ENCODE measurements around the gene CBFA2T3.
"Not testable (repeated sequence)": the region's sequence is repeated elsewhere in the genome, so short reads cannot be mapped to it uniquely, and the experiment has no call there.

The CBFA2T3 gene

GRCh38 chr16:88893127-88893968 is 83.7 kb downstream of the CBFA2T3 start:
- TF ChIP-seq CTCF (IDR thresholded peaks at IDR 0.05; ENCODE audit: low read depth, low read length, missing control alignments), result no peak
- H3K4me3 ChIP-seq (ENCODE audit: low read depth, low read length), result no peak overlapping the region
- DNase-seq (ENCODE audit: low read depth), result no peak
- in situ Hi-C loops (cut with HindIII; ENCODE audit: low sequenced_read_pairs), result no loop called here

- H3K4me3 ChIP-seq (ENCODE audit: low read depth, low read length), result no peak overlapping the region
- in situ Hi-C loops (cut with HindIII; ENCODE audit: low sequenced_read_pairs), result no loop called here
- no peak for DNase-seq (ENCODE audit: low read depth)
- TF ChIP-seq CTCF (IDR thresholded peaks at IDR 0.05; ENCODE audit: low read depth, low read length, missing control alignments), result no peak
Measured at GRCh38 chr16:88892065-88892464, 84.9 kb downstream of the CBFA2T3 start.

GRCh38 chr16:88891083-88891482 is 85.9 kb downstream of the CBFA2T3 start:
- DNase-seq (ENCODE audit: low read depth), result no peak
- H3K4me3 ChIP-seq (ENCODE audit: low read depth, low read length), result no peak overlapping the region
- TF ChIP-seq CTCF (IDR thresholded peaks at IDR 0.05; ENCODE audit: low read depth, low read length, missing control alignments), result no peak
- in situ Hi-C loops (cut with HindIII; ENCODE audit: low sequenced_read_pairs), result no loop called here

GRCh38 chr16:88889702-88890352 is 87.2 kb downstream of the CBFA2T3 start:
- H3K4me3 ChIP-seq (ENCODE audit: low read depth, low read length); DNase-seq (ENCODE audit: low read depth); in situ Hi-C loops (cut with HindIII; ENCODE audit: low sequenced_read_pairs): not testable (repeated sequence)

- TF ChIP-seq CTCF (IDR thresholded peaks at IDR 0.05; ENCODE audit: low read depth, low read length, missing control alignments), result no peak
- no peak for DNase-seq (ENCODE audit: low read depth)
- in situ Hi-C loops (cut with HindIII; ENCODE audit: low sequenced_read_pairs), result no loop called here
Measured at GRCh38 chr16:88888461-88889387, 88.3 kb downstream of the CBFA2T3 start.

GRCh38 chr16:88888057-88888456 is 89.0 kb downstream of the CBFA2T3 start:
- in situ Hi-C loops (cut with HindIII; ENCODE audit: low sequenced_read_pairs), result no loop called here
- no peak for TF ChIP-seq CTCF (IDR thresholded peaks at IDR 0.05; ENCODE audit: low read depth, low read length, missing control alignments)
- no peak for DNase-seq (ENCODE audit: low read depth)
- no peak overlapping the region for H3K4me3 ChIP-seq (ENCODE audit: low read depth, low read length)

More at GRCh38 chr16:88888461-88889387, 88.3 kb downstream of the CBFA2T3 start:
- no peak overlapping the region for H3K4me3 ChIP-seq (ENCODE audit: low read depth, low read length)
